HCT116 (cell line): Measurements from ENCODE around the gene ST6GALNAC5. TPM values are rescaled to one million over a fixed set of nuclear protein-coding genes. Genes with fewer than 3 reads are reported as not detected.

ENCODE experiments used
- ATAC-seq: fragments of 200-7000 bp; cut with Tn5 transposase; 2 replicates; pipeline ENCODE4 v1.9.1; 2020; ENCODE audit warnings: mild to moderate bottlenecking, moderate library complexity
- BruUV-seq: library from RNA; stranded (reverse); fragments of 400-500 nt; replicated peaks from 2 replicates; lab custom pipeline; 2021; lab: Mats Ljungman, UMichigan
- CTCF ChIA-PET: fragments of 300-600 bp; sonication (Branson Sonifier 250); formaldehyde crosslinking; loops from one replicate; lab custom pipeline; 2021; ENCODE audit warnings: antibody characterized with exemption; lab: Charles Lee
- POLR2A ChIA-PET: fragments of 300-600, 350-600 bp; sonication (Branson Sonifier 250); formaldehyde crosslinking; loops from one replicate; lab custom pipeline; 2021; ENCODE audit warnings: antibody characterized with exemption; lab: Charles Lee
- RAD21 ChIA-PET, 2 experiments: fragments of 300-600 bp; sonication (Branson Sonifier 250); formaldehyde crosslinking; loops; one replicate each; lab custom pipeline; 2023; ENCODE audit warnings: low total read pairs in 2 of 2; ENCODE audit not compliant: uncharacterized antibody in 2 of 2, unreplicated experiment in 2 of 2, low non-redundant PET in 1 of 2; lab: Charles Lee
- DNase-seq: peaks from one replicate; pipeline ENCODE4 v3.0.0-alpha.2; 2010; ENCODE audit warnings: low read depth, low spot score
- H2AFZ ChIP-seq: fragments of 200-600 bp; shearing (Covaris generic), sonication (generic); 2 replicates; pipeline ENCODE4 v1.6.1; 2017; ENCODE audit warnings: low read depth, mixed run types, mixed read lengths, antibody characterized with exemption, low read length; ENCODE audit not compliant: poor library complexity, severe bottlenecking
- H3K27ac ChIP-seq: 2 replicates; pipeline ENCODE4 v1.5.1; 2012; ENCODE audit warnings: low read depth, low read length
- H3K27me3 ChIP-seq: fragments of 200-600 bp; sonication (generic); 2 replicates; pipeline ENCODE4 v1.6.1; 2016; ENCODE audit warnings: mixed run types, low read length, mixed read lengths; ENCODE audit not compliant: insufficient read depth
- H3K36me3 ChIP-seq, 2 experiments: fragments of 200-500 bp in 1 of 2; fragments of 200-600 bp in 1 of 2; sonication (Bioruptor generic) in 1 of 2; sonication (generic) in 1 of 2; 2 replicates each; pipeline versions ENCODE4 v1.5.1 to v1.6.1; 2014 to 2016; ENCODE audit warnings: low read length in 2 of 2, inconsistent platforms in 1 of 2, mixed read lengths in 1 of 2, mixed run types in 1 of 2; ENCODE audit not compliant: insufficient read depth in 2 of 2, control insufficient read depth in 1 of 2
- H3K4me1 ChIP-seq, 2 experiments: fragments of 200-600 bp in 1 of 2; sonication (generic) in 1 of 2; 2 replicates each; pipeline versions ENCODE4 v1.5.1 to v1.6.1; 2012 to 2017; ENCODE audit warnings: low read length in 2 of 2, inconsistent platforms in 1 of 2, mild to moderate bottlenecking in 1 of 2, mixed read lengths in 1 of 2, mixed run types in 1 of 2, moderate library complexity in 1 of 2; ENCODE audit not compliant: insufficient read depth in 2 of 2, control insufficient read depth in 1 of 2
- H3K4me2 ChIP-seq: fragments of 200-600 bp; sonication (generic); 2 replicates; pipeline ENCODE4 v1.6.1; 2017; ENCODE audit warnings: mixed run types, low read length, mixed read lengths
- H3K4me3 ChIP-seq, 2 experiments: fragments of 200-600 bp in 1 of 2; sonication (generic) in 1 of 2; replicated peaks in 1 of 2; 2 replicates each; pipeline ENCODE4 v1.5.1; 2011 to 2016; ENCODE audit warnings: low read length in 2 of 2, control low read depth in 1 of 2, low read depth in 1 of 2, mild to moderate bottlenecking in 1 of 2, mixed read lengths in 1 of 2, mixed run types in 1 of 2
- H3K79me2 ChIP-seq: fragments of 200-600 bp; sonication (generic); 2 replicates; pipeline ENCODE4 v1.6.1; 2017; ENCODE audit warnings: mild to moderate bottlenecking, mixed run types, low read length, moderate library complexity, mixed read lengths; ENCODE audit not compliant: insufficient read depth
- H3K9ac ChIP-seq: fragments of 200-600 bp; sonication (generic); 2 replicates; pipeline ENCODE4 v1.6.1; 2016; ENCODE audit warnings: low read length, mixed read lengths
- H3K9me2 ChIP-seq: fragments of 200-600 bp; sonication (generic), shearing (Covaris generic); 2 replicates; pipeline ENCODE4 v1.6.1; 2017; ENCODE audit warnings: mixed run types, mild to moderate bottlenecking, moderate library complexity; ENCODE audit not compliant: insufficient read depth
- H3K9me3 ChIP-seq, 2 experiments: fragments of 200-500 bp in 1 of 2; fragments of 200-600 bp in 1 of 2; sonication (Bioruptor generic) in 1 of 2; sonication (generic) in 1 of 2; 2 replicates each; pipeline ENCODE4 v1.6.1; 2014 to 2017; ENCODE audit warnings: low read length in 2 of 2, mixed read lengths in 2 of 2, inconsistent platforms in 1 of 2, low read depth in 1 of 2, mild to moderate bottlenecking in 1 of 2, mixed run types in 1 of 2, moderate library complexity in 1 of 2; ENCODE audit not compliant: control insufficient read depth in 1 of 2, insufficient read depth in 1 of 2
- H4K20me1 ChIP-seq: fragments of 200-600 bp; sonication (generic), shearing (Covaris generic); 2 replicates; pipeline ENCODE4 v1.6.1; 2017; ENCODE audit warnings: mixed run types, mild to moderate bottlenecking, moderate library complexity; ENCODE audit not compliant: insufficient read depth
- ATF3 ChIP-seq: IDR thresholded peaks from 2 replicates; pipeline ENCODE4 v1.6.1; 2012
- CBX3 ChIP-seq: IDR thresholded peaks from 2 replicates; pipeline ENCODE4 v1.6.1; 2012; ENCODE audit warnings: low read depth
- CEBPB ChIP-seq: IDR thresholded peaks from 2 replicates; pipeline ENCODE4 v1.6.1; 2012; ENCODE audit warnings: low read depth
- CTCF ChIP-seq, 3 experiments: fragments of 200-600 bp in 1 of 3; sonication (generic) in 1 of 3; IDR thresholded peaks in 2 of 3; conservative IDR thresholded peaks in 1 of 3; 2 replicates each; pipeline ENCODE4 v1.5.1; 2012 to 2017; ENCODE audit warnings: low read depth in 2 of 3, low read length in 2 of 3, antibody characterized with exemption in 1 of 3, borderline replicate concordance in 1 of 3, control low read depth in 1 of 3, mild to moderate bottlenecking in 1 of 3, mixed read lengths in 1 of 3, mixed run types in 1 of 3, moderate library complexity in 1 of 3; ENCODE audit not compliant: insufficient read depth in 1 of 3
- EGR1 ChIP-seq: IDR thresholded peaks from 2 replicates; pipeline ENCODE4 v1.6.1; 2012; ENCODE audit warnings: low read depth
- ELF1 ChIP-seq: IDR thresholded peaks from 2 replicates; pipeline ENCODE4 v1.6.1; 2012; ENCODE audit warnings: low read depth, borderline replicate concordance
- EZH2 ChIP-seq: fragments of 200-600 bp; sonication (generic); IDR thresholded peaks from 2 replicates; pipeline ENCODE4 v1.6.1; 2017; ENCODE audit warnings: antibody characterized with exemption, mixed run types
- EZH2phosphoT487 ChIP-seq: fragments of 200-600 bp; IDR thresholded peaks from 2 replicates; pipeline ENCODE4 v1.6.1; 2018; ENCODE audit warnings: antibody characterized with exemption, borderline replicate concordance
- JUND ChIP-seq: IDR thresholded peaks from 2 replicates; pipeline ENCODE4 v1.6.1; 2012
- POLR2A ChIP-seq: IDR thresholded peaks from 2 replicates; pipeline ENCODE4 v1.7.0; 2011; ENCODE audit warnings: borderline replicate concordance; ENCODE audit not compliant: insufficient read depth, insufficient read length; ENCODE audit errors: extremely low read depth
- POLR2AphosphoS5 ChIP-seq: IDR thresholded peaks from 2 replicates; pipeline ENCODE4 v1.6.1; 2011; ENCODE audit warnings: mild to moderate bottlenecking, low read depth, low read length, moderate library complexity
- RAD21 ChIP-seq: IDR thresholded peaks from 2 replicates; pipeline ENCODE4 v1.6.1; 2012; ENCODE audit warnings: low read depth, mild to moderate bottlenecking
- REST ChIP-seq: IDR thresholded peaks from 2 replicates; pipeline ENCODE4 v1.6.1; 2012; ENCODE audit warnings: low read depth
- SIN3A ChIP-seq: IDR thresholded peaks from 2 replicates; pipeline ENCODE4 v1.6.1; 2012; ENCODE audit warnings: low read depth
- SP1 ChIP-seq: IDR thresholded peaks from 2 replicates; pipeline ENCODE4 v1.6.1; 2012; ENCODE audit warnings: low read depth
- TCF7L2 ChIP-seq: IDR thresholded peaks from 2 replicates; pipeline ENCODE4 v1.7.0; 2011; ENCODE audit warnings: borderline replicate concordance, inconsistent platforms; ENCODE audit not compliant: insufficient read depth, insufficient read length; ENCODE audit errors: extremely low read depth
- YY1 ChIP-seq: IDR thresholded peaks from 2 replicates; pipeline ENCODE4 v1.6.1; 2011; ENCODE audit warnings: low read length, low read depth, moderate library complexity, mild to moderate bottlenecking; ENCODE audit not compliant: insufficient replicate concordance; ENCODE audit errors: extremely low read depth
- ZFX ChIP-seq: fragments of 450-650 bp; IDR thresholded peaks from 2 replicates; pipeline ENCODE4 v1.6.1; 2017
- ZNF274 ChIP-seq: fragments of 200-500 bp; sonication (Bioruptor generic); IDR thresholded peaks from 2 replicates; pipeline ENCODE4 v1.6.1; 2014; ENCODE audit warnings: mild to moderate bottlenecking, low read depth, low read length, inconsistent platforms
- intact Hi-C: fragments of 100-400 bp; cut with micrococcal nuclease; formaldehyde crosslinking; loops from 2 replicates; pipeline ENCODE4 v1.10.0; 2022
- total RNA-seq: library from RNA; stranded (reverse); gene quantifications from one replicate; pipeline ENCODE4 v1.2.1, GENCODE V29; 2021; ENCODE audit not compliant: unreplicated experiment
- TF ChIP-seq, protein P1 (sequence below): IDR thresholded peaks from 2 replicates; pipeline ENCODE4 v1.6.1; 2011; ENCODE audit warnings: mild to moderate bottlenecking, low read length, moderate library complexity; ENCODE audit not compliant: insufficient replicate concordance; ENCODE audit errors: extremely low read depth

ST6GALNAC5 gene
- total RNA-seq, 1 experiment from 2014 or later, result 1.2 TPM

DNA sequence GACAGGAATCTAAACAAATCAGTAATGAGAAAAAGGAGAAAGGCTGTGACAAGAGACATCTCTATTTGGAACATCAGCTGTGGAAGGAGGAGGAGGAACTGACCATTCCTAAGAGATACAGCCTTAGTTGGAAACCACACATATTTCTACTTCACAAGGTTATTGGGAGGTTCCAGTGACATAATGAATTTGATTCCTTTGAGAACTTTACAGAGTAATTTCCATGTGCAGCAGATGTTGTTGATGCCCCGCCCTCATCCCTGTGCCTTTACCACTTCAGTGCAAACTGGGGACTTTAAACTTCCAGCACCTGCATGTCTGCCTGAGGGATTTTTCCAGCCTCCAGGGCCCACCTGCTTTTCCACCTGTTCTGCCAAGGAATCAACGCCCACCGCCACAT is 9.3 kb upstream of the ST6GALNAC5 start:
- POLR2A ChIA-PET, result no interaction called here
- DNase-seq (no peak), ATAC-seq (no peak)
- Histone ChIP-seq H3K27ac (no peak overlapping the region), H2AFZ (no peak overlapping the region), H3K79me2 (no peaks in the 10 kb centered on the region), H3K36me3 (no peaks in the 10 kb centered on the region), H3K4me2 (no peak overlapping the region), H3K4me1 (no peaks in the 10 kb centered on the region), H3K9me3 (no peaks in the 10 kb centered on the region), H4K20me1 (no peaks in the 10 kb centered on the region), H3K4me3 (no peak overlapping the region), H3K9ac (no peak overlapping the region), H3K9me2 (no peaks in the 10 kb centered on the region), H3K27me3 (no peaks in the 10 kb centered on the region)
- RAD21 ChIA-PET, result no interaction called here
- intact Hi-C loops, result no loop called here
- no TSS peak for BruUV-seq
- no peak for TF ChIP-seq POLR2A
- TF ChIP-seq, protein P1, sequence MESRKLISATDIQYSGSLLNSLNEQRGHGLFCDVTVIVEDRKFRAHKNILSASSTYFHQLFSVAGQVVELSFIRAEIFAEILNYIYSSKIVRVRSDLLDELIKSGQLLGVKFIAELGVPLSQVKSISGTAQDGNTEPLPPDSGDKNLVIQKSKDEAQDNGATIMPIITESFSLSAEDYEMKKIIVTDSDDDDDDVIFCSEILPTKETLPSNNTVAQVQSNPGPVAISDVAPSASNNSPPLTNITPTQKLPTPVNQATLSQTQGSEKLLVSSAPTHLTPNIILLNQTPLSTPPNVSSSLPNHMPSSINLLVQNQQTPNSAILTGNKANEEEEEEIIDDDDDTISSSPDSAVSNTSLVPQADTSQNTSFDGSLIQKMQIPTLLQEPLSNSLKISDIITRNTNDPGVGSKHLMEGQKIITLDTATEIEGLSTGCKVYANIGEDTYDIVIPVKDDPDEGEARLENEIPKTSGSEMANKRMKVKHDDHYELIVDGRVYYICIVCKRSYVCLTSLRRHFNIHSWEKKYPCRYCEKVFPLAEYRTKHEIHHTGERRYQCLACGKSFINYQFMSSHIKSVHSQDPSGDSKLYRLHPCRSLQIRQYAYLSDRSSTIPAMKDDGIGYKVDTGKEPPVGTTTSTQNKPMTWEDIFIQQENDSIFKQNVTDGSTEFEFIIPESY, result no peak
- no peak for TF ChIP-seq ATF3
- no peak for TF ChIP-seq REST
- no peak for TF ChIP-seq CTCF (IDR thresholded peaks at IDR 0.05 in 2 of 3, conservative IDR thresholded peaks at IDR 0.05 in 1 of 3; ENCODE audit: borderline replicate concordance in 1 of 3, insufficient read depth in 1 of 3, low read depth in 2 of 3, low read length in 2 of 3)
- TF ChIP-seq ELF1, result no peak
- TF ChIP-seq EGR1, result no peak
- TF ChIP-seq YY1, result no peak
- TF ChIP-seq SP1, result no peak
- TF ChIP-seq SIN3A, result no peak
- no peak for TF ChIP-seq EZH2
- TF ChIP-seq CEBPB, result no peak
- no peak for TF ChIP-seq ZFX
- TF ChIP-seq ZNF274, result no peak
- TF ChIP-seq JUND, result no peak
- no peak for TF ChIP-seq RAD21
- no peak for TF ChIP-seq TCF7L2
- TF ChIP-seq CBX3, result no peak
- TF ChIP-seq POLR2AphosphoS5, result no peak
- TF ChIP-seq EZH2phosphoT487, result no peak
- CTCF ChIA-PET, result no interaction called here
